Subcutaneous abdominal adipose tissue (tissue), 5 donors: ENCODE data around the gene TGM6.

ENCODE experiments used
- H3K27ac ChIP-seq: one replicate; pipeline ENCODE4 v1.7.0; 2013; ENCODE audit warnings: low read depth, mild to moderate bottlenecking, inconsistent platforms, low read length, moderate library complexity
- H3K27me3 ChIP-seq, 5 donors: one replicate each; pipeline ENCODE4 v1.7.0; 2013; ENCODE audit warnings: low read length in 5 of 5, inconsistent platforms in 1 of 5; ENCODE audit not compliant: control insufficient read depth in 5 of 5, insufficient read depth in 4 of 5
- H3K36me3 ChIP-seq, 5 donors: one replicate each; pipeline ENCODE4 v1.7.0; 2013; ENCODE audit warnings: low read length in 5 of 5; ENCODE audit not compliant: control insufficient read depth in 5 of 5, insufficient read depth in 5 of 5
- H3K4me1 ChIP-seq, 5 donors: one replicate each; pipeline ENCODE4 v1.7.0; 2013; ENCODE audit warnings: low read length in 5 of 5, mild to moderate bottlenecking in 3 of 5, moderate library complexity in 1 of 5; ENCODE audit not compliant: control insufficient read depth in 5 of 5, insufficient read depth in 5 of 5
- H3K4me3 ChIP-seq, 5 donors: one replicate each; pipeline ENCODE4 v1.7.0; 2013; ENCODE audit warnings: low read length in 5 of 5, low read depth in 1 of 5
- H3K9ac ChIP-seq, 5 donors: one replicate each; pipeline ENCODE4 v1.7.0; 2013; ENCODE audit warnings: low read length in 5 of 5, mild to moderate bottlenecking in 4 of 5, moderate library complexity in 3 of 5
- H3K9me3 ChIP-seq, 5 donors: one replicate each; pipeline ENCODE4 v1.7.0; 2013; ENCODE audit warnings: low read length in 5 of 5; ENCODE audit not compliant: control insufficient read depth in 5 of 5
- donor health status: healthy.
- donor health status: healthy.
- donor health status: healthy.
- donor health status: healthy.
- donor health status: healthy.

The TGM6 gene

GRCh38 chr20:2361035-2361593 is 19.6 kb upstream of the TGM6 start:
- Histone ChIP-seq H3K9ac (no peak overlapping the region), H3K4me3 (no peak overlapping the region), H3K4me1 (peaks cover 0 to 5% (median 0%) of the 10 kb centered on the region in 5 donors), H3K27me3 (no peaks in the 10 kb centered on the region), H3K27ac (no peak overlapping the region), H3K9me3 (peaks cover 0 to 12% (median 3%) of the 10 kb centered on the region in 5 donors), H3K36me3 (no peaks in the 10 kb centered on the region)

GRCh38 chr20:2363187-2363586 is 17.5 kb upstream of the TGM6 start:
- Histone ChIP-seq H3K27me3 (no peaks in the 10 kb centered on the region), H3K4me3 (no peak overlapping the region), H3K4me1 (peaks cover 0 to 5% (median 0%) of the 10 kb centered on the region in 5 donors), H3K36me3 (no peaks in the 10 kb centered on the region), H3K27ac (no peak overlapping the region), H3K9ac (no peak overlapping the region), H3K9me3 (peaks cover 0 to 12% (median 3%) of the 10 kb centered on the region in 5 donors)

DNA sequence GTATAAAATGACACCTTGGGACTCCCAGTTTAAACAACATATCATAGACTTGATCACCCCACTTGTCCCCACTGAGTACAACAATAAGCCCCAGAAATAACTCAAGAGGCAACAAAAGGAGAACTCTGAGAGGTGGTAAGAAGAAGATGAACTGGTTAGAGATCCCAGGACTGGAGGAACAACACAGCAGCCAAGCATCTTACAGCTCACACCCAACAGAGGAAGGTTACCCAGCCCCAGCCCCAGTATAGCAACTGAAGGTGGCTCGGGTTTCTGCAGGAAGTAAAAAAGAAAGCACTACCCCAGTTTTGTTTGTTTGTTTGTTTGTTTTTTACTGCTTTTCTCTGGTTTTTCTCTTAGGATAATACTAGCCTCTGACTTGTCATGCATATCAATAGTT is 17.1 kb upstream of the TGM6 start:
- Histone ChIP-seq H3K4me1 (peaks cover 0 to 5% (median 0%) of the 10 kb centered on the region in 5 donors), H3K9me3 (peaks cover 0 to 14% (median 3%) of the 10 kb centered on the region in 5 donors), H3K9ac (no peak overlapping the region), H3K27me3 (peaks cover 0 to 2% (median 0%) of the 10 kb centered on the region in 5 donors), H3K27ac (no peak overlapping the region), H3K4me3 (no peak overlapping the region), H3K36me3 (no peaks in the 10 kb centered on the region)

- Histone ChIP-seq H3K27ac (no peak overlapping the region), H3K9me3 (peaks cover 0 to 17% (median 3%) of the 10 kb centered on the region in 5 donors), H3K27me3 (peaks cover 0 to 2% (median 0%) of the 10 kb centered on the region in 5 donors), H3K4me1 (peaks cover 0 to 5% (median 0%) of the 10 kb centered on the region in 5 donors), H3K36me3 (no peaks in the 10 kb centered on the region), H3K4me3 (no peak overlapping the region), H3K9ac (no peak overlapping the region)
These were observed 16.7 kb upstream of the TGM6 start for GRCh38 chr20:2364044-2364443.

- Histone ChIP-seq H3K27ac (no peak overlapping the region), H3K4me1 (peaks cover 0 to 5% (median 0%) of the 10 kb centered on the region in 5 donors), H3K27me3 (peaks cover 0 to 2% (median 0%) of the 10 kb centered on the region in 5 donors), H3K9ac (no peak overlapping the region), H3K9me3 (peaks cover 0 to 17% (median 3%) of the 10 kb centered on the region in 5 donors), H3K4me3 (no peak overlapping the region), H3K36me3 (no peaks in the 10 kb centered on the region)
These were observed 15.6 kb upstream of the TGM6 start for GRCh38 chr20:2365091-2365490.

DNA sequence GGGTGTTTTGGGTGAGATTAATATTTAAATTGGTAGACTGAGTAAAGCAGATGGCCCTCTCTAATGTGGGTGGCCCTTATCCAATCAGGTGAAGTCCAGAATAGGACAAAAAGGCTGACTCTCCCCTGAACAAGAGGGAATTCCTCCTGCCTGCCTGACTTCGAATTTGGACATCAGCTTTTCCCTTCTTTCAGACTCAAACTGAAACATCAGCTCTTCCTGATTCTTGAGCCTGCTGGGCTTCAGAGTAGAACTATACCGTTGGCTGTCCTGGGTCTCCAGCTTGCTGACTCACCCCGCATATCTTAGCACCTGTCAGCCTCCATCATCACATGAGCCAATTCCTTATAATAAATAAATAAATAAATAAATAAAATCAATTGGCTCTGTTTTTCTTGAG is 15.0 kb upstream of the TGM6 start:
- Histone ChIP-seq H3K9ac (no peak overlapping the region), H3K27me3 (peaks cover 0 to 2% (median 0%) of the 10 kb centered on the region in 5 donors), H3K4me3 (no peak overlapping the region), H3K4me1 (peaks cover 0 to 5% (median 0%) of the 10 kb centered on the region in 5 donors), H3K36me3 (no peaks in the 10 kb centered on the region), H3K27ac (no peak overlapping the region), H3K9me3 (peaks cover 0 to 17% (median 3%) of the 10 kb centered on the region in 5 donors)

GRCh38 chr20:2368621-2369020 is 12.1 kb upstream of the TGM6 start:
- Histone ChIP-seq H3K9ac (no peak overlapping the region), H3K36me3 (no peaks in the 10 kb centered on the region), H3K9me3 (peaks cover 0 to 6% (median 0%) of the 10 kb centered on the region in 5 donors), H3K4me1 (peaks cover 0 to 3% (median 0%) of the 10 kb centered on the region in 5 donors), H3K4me3 (no peak overlapping the region), H3K27me3 (peaks cover 0 to 8% (median 6%) of the 10 kb centered on the region in 5 donors), H3K27ac (no peak overlapping the region)

DNA sequence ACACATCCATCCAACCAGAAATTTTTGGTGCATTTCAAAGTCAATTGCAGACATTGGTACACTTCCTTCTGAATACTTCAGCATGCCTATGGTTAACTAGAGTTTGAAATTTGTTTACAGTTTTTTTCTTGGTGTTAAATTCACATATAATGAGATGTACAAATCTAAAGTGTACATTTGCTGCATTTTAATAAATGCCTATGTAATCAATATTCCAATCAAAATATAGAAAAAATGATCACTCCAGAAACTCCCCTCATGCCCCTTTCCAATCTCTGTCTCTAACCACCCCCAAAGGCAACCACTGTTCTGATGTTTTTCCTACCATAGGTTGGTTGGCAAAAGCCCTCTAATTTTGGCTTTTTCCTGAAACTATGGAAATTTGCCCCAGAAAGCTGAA is 7.6 kb upstream of the TGM6 start:
- peaks cover 0 to 11% (median 8%) of the 10 kb centered on the region in 5 donors for H3K27me3 ChIP-seq
- peaks cover 0 to 6% (median 0%) of the 10 kb centered on the region in 5 donors for H3K9me3 ChIP-seq
- no peak overlapping the region for H3K27ac ChIP-seq
- no peak overlapping the region for H3K4me3 ChIP-seq
- H3K9ac ChIP-seq: no peak overlapping the region
- H3K4me1 ChIP-seq: no peaks in the 10 kb centered on the region
- H3K36me3 ChIP-seq: no peaks in the 10 kb centered on the region

DNA sequence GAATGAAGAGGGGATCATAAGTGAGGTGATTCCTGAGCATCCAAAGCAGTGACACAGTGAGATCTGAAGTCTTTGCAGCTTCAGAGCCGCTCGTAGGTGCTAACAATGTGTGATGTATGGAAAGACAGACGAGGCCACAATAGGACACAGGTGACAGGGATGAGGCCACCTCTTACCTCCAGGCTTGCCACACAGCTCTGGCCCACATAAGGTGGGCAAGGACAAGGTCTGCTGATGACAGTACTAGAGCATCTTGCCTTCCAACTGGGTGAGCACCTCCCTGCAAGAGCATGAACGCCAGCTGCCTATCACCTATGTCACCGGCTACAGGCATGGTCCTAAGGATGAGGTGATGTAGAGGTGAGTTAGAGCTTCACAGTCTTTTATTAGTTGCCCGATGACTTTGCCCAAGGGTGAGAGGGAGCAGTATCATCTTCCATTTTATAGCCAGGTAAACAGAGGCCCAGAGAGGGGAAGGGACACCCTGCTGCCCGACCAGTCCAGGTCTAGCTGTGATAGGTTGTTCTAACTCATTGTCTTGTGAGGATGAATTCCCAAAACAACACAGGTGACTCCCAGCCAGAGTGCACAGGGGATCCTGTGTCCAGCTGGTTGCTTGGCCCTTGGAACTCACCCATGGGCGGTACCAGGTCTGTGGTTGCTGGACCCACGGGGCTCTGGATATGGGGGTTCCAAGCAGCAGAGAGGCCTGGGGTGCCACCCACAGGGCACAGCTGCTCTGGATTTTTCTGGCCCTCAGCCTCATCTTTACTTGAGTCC is 6.2 kb upstream of the TGM6 start:
- Histone ChIP-seq H3K9me3 (no peaks in the 10 kb centered on the region), H3K4me1 (no peaks in the 10 kb centered on the region), H3K9ac (no peak overlapping the region), H3K4me3 (no peak overlapping the region), H3K27ac (no peak overlapping the region), H3K36me3 (no peaks in the 10 kb centered on the region), H3K27me3 (peaks cover 0 to 13% (median 8%) of the 10 kb centered on the region in 5 donors)

DNA sequence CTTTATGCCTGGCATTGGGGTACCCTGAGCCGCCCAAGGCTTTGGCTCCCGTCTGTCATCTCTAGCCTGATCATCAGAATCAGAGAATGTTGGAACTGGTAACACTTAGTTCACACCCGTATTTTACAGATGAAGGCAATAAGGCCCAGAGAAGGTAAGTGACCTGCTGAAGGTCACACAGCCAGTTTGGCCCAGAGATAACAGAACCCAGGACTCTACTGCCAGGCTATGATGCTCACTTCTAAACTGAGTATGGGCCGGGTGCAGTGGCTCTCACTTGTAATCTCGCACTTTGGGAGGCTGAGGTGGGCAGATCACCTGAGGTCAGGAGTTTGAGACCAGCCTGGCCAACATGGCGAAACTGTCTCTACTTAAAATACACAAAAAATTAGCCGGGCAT is 1.8 kb upstream of the TGM6 start:
- Histone ChIP-seq H3K4me3 (no peak overlapping the region), H3K27me3 (peaks cover 0 to 10% (median 3%) of the 10 kb centered on the region in 5 donors), H3K9me3 (no peaks in the 10 kb centered on the region), H3K27ac (no peak overlapping the region), H3K4me1 (no peaks in the 10 kb centered on the region), H3K9ac (no peak overlapping the region), H3K36me3 (no peaks in the 10 kb centered on the region)
